ENCODE results near the gene NAT10. TPM values are rescaled to one million over a fixed set of nuclear protein-coding genes. Genes with fewer than 3 reads are reported as not detected.

Gene NAT10
- total and polyA plus RNA-seq, 2 experiments from 2014 or later, result 44.1 to 58.8 TPM

- Histone ChIP-seq H3F3A (replicated peaks; ENCODE audit: low read depth) (no peaks in the 10 kb centered on the region), H3K36me3 (ENCODE audit: insufficient read depth) (peaks cover 72% of the 10 kb centered on the region), H3K4me3 (no peak overlapping the region), H4K20me1 (replicated peaks; ENCODE audit: insufficient read depth) (peaks cover 18% of the 10 kb centered on the region; the same call in 1 of the 2 replicates), H3K4me2 (no peak overlapping the region), H3K27me3 (ENCODE audit: insufficient read depth) (no peaks in the 10 kb centered on the region), H2AFZ (no peak overlapping the region), H3K27ac (ENCODE audit: low read depth) (no peak overlapping the region), H3K79me2 (replicated peaks; ENCODE audit: insufficient read depth) (no peaks in the 10 kb centered on the region), H3K9me2 (ENCODE audit: insufficient read depth) (no peaks in the 10 kb centered on the region), H3K4me1 (ENCODE audit: insufficient read depth) (no peaks in the 10 kb centered on the region)
- ATAC-seq, result no peak
- no peak for TF ChIP-seq EZH2phosphoT487 (IDR thresholded peaks at IDR 0.05; ENCODE audit: unreplicated experiment)
- TF ChIP-seq, protein P1, sequence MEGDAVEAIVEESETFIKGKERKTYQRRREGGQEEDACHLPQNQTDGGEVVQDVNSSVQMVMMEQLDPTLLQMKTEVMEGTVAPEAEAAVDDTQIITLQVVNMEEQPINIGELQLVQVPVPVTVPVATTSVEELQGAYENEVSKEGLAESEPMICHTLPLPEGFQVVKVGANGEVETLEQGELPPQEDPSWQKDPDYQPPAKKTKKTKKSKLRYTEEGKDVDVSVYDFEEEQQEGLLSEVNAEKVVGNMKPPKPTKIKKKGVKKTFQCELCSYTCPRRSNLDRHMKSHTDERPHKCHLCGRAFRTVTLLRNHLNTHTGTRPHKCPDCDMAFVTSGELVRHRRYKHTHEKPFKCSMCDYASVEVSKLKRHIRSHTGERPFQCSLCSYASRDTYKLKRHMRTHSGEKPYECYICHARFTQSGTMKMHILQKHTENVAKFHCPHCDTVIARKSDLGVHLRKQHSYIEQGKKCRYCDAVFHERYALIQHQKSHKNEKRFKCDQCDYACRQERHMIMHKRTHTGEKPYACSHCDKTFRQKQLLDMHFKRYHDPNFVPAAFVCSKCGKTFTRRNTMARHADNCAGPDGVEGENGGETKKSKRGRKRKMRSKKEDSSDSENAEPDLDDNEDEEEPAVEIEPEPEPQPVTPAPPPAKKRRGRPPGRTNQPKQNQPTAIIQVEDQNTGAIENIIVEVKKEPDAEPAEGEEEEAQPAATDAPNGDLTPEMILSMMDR (conservative IDR thresholded peaks at IDR 0.05; ENCODE audit: low read depth in 2 of 2), result no peak
- TF ChIP-seq CREB1 (CRISPR knock-in tag; IDR thresholded peaks at IDR 0.05; ENCODE audit: low read depth), result no peak
- no peak for TF ChIP-seq ZNF114 (CRISPR knock-in tag; IDR thresholded peaks at IDR 0.05)
- no peak for TF ChIP-seq EZH2 (IDR thresholded peaks at IDR 0.05; ENCODE audit: low read depth, unreplicated experiment)
- TF ChIP-seq ZNF462 (CRISPR knock-in tag; IDR thresholded peaks at IDR 0.05), result no peak
- no peak for TF ChIP-seq NANOG (IDR thresholded peaks at IDR 0.05; ENCODE audit: borderline replicate concordance)
- TF ChIP-seq ZNF331 (CRISPR knock-in tag; IDR thresholded peaks at IDR 0.05; ENCODE audit: low read depth), result no peak
- Mint-ChIP-seq H3K27ac (no peak overlapping the region), H3K36me3 (ENCODE audit: low read depth) (peaks cover 88% of the 10 kb centered on the region), H3K27me3 (ENCODE audit: insufficient read depth, low read depth, poor library complexity) (peaks cover 3% of the 10 kb centered on the region), H3K4me3 (no peak overlapping the region), H3K4me1 (no peaks in the 10 kb centered on the region), H3K9me3 (no peaks in the 10 kb centered on the region)
- no peak for DNase-seq (ENCODE audit: low spot score)
Observed at GRCh38 chr11:34120651-34121050, 15.2 kb downstream of the NAT10 start.
